Activated CD4-positive, CD25-positive, alpha-beta regulatory T cell treated with anti-CD3 and anti-CD28 coated beads, Interleukin-2, amount 50 U/mL, for 72 hours (primary cell): ENCODE data around the gene GRAMD2B.
"Not testable (repeated sequence)": the region's sequence is repeated elsewhere in the genome, so short reads cannot be mapped to it uniquely, and the experiment has no call there.

Experiments
- DNase-seq: peaks from one replicate; pipeline ENCODE4 v3.0.0; 2021

Gene GRAMD2B

DNA sequence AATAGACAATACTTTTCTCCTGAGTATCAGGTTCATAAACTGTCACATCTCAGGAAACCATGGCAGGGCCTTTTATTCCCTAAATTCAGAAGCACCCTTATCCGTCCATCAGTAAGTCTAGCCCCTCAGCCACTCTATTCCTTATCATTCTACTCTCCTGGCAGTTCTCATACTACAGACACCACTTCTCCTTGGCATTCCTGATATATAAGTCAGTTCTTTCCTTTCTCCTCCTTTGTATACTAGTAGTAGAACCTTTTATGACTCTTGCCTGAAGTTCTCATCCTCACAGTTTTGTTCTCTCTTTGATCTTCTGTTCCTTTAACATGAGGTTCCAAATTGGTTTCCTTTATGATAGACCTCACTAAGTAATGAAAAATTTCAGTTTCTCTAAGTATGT, 29.3 kb downstream of the GRAMD2B start:
- no peak for DNase-seq

DNA sequence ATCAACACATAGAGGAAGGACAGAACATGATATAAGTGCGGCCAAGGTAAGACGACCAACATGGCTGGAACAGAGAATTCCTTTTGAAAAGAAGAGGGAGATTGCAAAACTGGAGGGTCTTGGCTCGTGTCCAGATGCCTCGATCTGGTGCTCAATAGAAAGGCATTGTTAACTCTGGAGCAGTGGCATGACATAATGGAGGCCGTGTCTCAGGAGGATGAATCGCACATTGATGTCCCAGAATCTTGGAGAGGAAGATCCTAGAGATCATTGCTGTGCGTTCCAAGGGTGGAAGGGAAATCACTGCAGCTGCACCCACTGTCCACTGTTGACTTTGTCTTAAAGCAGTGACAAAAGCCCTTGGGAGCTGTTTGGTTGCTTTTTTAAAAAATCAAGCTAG, 30.9 kb downstream of the GRAMD2B start:
- no peak for DNase-seq

DNA sequence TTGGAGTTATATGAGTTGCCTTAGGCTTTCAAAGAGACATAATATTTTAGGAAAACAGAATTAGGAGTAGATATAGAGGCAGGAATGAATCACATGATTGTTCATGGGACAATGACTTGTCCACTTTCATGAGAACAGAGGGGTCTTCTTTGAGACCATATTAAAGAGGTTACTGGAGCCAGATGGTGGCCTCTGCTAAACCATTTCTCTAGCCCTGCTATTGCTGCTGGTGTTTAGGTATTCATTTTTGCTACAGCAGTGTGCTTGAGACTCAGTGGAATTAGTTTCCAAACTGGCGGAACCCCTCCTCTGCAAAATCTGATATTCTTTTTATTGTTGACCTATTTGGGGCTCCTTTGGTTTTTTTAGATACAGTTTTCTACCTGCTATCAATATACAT, 31.3 kb downstream of the GRAMD2B start:
- DNase-seq = no peak

DNA sequence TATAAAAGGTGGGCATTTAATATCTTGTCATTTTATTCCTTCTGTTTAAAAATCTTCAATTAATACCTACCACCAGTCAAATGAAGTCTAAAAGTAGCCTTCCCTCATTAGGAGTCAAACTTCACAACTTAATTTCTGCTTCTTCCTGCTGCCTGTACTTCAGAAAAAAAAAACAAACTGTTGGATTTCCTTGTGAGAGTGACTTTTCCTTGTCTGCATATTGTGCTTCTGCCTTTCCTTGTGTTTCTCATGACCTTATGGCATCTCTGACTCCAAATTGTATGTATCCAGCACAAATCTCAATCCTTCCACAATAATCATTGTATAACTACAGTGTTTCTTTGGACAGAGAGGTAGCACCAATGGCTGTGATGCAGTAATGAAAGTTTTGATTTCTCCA, 32.1 kb downstream of the GRAMD2B start:
- DNase-seq = no peak

DNA sequence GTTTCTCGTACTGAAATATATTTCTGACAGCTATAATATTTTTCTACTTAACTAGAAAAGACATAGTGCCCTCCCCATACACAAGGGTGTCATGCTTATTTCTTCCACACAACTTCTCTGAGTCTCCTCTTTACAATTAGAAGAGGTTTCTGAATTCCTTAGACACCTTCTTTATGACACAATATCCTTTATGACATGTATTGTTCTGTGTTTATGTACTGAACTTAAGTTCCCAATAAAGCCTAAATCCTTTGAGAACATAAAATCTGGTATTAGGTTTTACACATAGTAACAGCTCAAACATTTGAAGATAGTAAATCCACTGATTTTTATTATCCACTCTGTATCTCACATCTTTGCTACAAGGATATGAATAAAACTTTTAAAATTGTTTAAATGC, 32.5 kb downstream of the GRAMD2B start:
- no peak for DNase-seq

DNA sequence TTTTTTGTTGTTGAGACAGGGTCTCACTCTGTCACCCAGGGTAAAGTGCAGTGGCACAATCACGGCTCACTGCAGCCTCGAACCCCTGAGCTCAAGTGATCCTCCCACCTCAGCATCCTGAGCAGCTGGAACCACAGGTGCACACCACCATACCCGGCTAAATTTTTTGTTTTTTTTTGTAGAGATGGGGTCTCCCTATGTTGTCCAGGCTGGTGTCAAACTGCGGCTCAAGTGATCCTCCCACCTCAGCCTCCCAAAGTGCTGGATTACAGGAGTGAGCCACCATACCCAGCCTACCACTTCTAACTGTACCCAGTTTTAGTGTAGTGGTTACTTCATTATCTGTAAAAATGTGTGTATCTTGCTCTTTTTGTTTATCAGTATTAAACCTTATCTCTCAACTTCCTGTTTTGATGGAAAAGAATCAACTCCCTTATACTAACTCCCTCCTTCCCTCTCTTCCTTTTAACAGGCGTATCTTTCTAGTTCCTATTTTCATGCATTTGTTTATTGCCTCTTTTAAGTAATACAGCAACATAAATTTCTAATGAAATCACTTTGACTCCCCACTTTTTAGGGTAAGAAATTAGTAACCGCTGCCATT, 33.1 kb downstream of the GRAMD2B start:
- no peak for DNase-seq

DNA sequence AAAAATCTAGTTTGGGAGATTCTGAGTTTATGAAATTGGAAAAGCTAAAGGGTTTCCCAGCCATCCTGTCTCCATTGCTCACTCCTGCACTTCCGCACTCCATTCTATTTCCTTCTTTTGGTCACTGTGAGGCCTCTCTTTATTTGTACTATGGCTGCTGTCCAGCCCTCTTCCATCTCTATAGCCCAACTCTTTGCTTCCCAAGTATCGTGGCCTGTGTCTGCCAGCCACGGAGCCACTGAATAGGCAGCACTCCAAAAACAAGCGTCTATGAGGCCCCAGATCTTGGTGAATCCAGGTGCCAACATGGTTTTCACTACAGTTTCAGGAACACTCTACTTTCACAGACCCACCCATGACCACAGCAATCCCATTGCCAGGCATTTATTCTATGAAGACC, 37.2 kb downstream of the GRAMD2B start:
- DNase-seq = no peak

DNA sequence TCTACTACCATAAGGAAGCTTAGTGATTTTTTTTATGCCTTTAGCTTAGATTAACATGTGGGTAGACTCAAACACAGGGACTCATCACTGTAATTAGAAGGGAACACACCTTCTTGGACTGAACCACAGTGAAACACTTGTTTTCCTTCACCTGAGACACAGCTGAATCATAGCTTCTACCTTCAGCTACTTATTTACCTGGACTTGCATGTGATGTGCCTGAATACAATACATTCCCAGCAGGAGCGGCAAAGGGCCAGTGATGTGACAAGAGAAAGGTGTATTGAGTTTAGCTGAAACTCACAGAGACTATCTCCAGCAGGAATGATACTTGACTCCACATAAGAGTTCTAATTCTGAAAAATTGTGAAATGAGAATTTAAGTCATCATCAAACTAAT, 37.8 kb downstream of the GRAMD2B start:
- no peak for DNase-seq

DNA sequence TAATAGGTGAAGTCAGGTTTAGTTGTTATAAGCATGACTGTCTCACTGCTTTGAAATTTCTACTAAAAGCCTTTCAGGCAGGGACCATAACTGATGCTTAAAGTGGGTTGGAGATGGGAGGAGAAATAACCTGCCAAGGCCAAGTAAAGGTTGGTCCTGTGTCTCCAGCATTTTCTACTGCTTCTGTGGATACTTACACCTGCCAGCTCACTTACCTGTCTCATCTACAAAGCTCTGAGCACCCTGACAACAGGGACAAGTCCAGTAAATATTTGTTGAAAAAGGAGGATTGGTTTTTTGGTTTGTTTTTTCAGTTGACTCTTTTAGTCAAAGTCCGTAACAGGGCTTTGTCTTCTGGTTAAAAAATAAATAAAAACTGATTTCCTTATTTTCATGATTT, 38.6 kb downstream of the GRAMD2B start:
- no peak for DNase-seq

DNA sequence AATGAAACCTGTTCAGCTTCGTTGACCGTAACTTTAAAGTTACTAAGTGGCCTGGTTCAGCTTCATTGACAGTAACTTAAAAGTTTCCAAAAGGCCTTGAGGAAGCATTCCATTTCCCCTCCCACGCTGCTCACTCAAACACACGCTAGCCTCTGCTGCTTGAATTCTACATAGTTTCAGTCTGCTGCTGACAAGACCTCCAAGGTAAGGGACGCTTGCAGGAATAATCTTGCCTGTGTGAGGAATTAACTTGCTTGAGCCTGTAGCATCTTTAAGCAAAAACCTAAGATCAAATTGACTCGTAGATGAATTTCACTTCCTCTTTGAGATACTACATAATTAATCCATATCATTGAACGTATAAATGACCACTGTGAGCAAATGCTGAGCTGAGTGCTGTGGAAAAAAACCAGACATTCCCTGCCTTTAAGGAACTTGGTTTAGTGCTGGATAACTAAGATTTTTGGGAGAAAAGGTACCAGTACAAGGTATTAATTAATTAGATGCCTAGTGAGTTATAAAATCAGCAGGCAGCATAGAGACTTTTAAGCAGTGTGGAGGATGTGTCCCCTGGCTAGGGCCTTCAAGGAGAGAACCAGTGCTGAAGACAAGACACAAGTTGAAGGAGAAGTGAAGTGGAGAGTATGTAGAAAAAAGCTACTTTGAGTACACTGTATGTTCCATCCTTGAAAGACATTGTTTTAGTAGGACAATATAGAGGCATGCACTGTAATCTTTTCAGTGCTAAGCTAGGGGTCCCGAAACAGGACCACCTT, 39.2 kb downstream of the GRAMD2B start:
- no peak for DNase-seq

DNA sequence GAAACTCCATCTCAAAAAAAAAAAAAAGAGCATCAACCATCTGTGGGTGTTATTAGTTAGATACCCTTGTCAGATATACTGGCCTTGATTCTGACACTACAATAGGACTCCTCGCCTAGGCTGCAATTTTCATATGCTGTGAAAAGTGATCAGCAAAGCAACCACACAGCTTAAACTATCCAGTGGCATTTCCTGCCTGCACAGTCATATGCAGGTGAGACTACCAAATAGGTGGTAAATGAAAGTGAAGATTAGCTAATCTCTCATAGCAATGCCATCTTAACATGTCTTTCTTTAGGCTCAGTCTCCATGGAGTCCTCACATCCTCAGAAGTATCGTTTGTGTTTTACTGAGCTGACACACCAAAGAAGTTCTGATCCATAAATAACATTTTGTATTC, 40.8 kb downstream of the GRAMD2B start:
- DNase-seq = no peak

DNA sequence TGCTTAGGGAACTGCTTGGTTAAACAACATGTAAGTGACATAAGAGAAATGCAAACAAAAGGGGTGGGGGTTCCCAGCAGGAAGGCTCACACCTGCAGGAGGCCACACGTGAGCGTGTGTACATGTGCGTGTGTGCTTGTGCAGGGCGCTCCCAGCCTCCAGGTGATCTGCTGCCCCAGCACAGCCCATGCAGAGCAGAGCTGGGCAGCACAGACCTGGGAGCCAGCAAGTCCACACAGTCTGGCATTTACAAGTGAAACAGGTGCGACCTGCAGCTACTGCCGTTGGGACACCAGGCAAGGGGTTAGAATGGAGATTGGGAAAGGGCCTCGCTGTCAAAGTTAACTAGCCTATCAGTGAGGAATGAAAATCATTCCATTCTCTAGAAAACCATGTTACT, 41.8 kb downstream of the GRAMD2B start:
- no peak for DNase-seq

DNA sequence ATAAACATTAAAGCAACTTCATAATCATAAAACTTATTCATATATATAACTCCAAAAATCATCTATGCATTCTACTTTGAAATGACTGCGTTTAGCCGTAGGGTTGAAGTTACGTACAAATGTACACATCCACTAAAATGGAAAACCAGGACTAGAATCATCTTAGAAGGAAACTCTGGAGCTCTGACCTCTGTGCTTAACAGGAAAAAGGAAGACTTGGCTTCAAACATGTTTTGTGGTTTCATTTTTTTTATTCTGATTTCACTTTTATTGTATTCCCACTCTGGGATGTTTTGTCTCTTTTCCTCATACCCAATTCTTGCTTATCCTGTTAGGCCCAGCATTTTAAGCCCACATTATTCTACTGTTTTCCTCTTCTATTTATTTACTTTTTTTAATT, 44.9 kb downstream of the GRAMD2B start:
- DNase-seq = no peak

DNA sequence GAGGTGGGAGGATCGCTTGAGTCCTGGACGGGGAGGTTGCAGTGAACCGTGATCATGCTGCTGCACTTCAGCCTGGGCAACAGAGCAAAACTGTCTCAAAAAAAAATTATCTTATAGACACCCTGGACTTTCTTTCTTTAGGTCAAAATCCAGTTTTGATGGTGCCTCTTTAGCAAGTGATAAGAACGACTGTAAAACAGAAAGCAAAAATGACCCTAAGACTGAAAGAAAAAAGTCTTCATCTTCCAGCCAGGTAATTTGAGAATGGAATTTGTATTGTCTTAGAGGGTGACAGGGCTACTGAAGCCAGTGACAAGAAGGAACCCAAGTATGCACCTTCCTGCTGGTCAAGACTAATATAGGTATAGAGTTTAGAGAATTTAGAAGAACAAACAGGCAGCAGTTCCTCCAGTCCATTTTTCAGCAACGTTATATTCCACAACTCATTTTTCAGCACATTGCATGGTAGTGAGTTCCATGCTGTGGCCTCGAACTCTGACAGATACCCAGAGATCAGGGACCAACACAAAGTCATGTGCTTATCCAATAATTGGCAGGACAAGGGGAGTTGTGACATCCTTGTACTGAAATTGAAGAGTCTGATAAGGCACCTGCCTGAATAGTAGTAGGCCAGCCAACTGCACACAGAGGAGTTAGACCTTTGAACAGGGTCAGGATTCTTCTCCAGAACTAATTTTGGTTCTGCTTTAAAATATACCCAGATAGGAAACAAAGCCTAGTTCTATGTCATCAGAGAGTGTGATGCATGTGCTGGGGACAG, 46.5 kb downstream of the GRAMD2B start:
- DNase-seq = no peak

DNA sequence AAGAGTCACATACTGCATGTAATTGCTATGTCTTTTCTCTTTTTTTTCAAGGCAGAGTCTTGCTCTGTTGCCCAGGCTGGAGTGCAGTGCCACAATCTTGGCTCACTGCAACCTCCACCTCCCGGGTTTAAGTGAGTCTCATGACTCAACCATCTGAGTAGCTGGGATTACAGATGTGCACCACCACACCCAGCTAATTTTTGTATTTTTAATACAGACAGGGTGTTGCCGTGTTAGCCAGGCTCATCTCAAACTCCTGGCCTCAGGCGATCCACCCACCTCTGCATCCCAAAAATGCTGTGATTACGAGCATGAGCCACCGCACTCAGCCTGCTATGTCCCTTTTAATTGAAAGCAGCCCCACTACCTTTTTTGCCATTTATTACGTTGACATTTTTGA, 47.3 kb downstream of the GRAMD2B start:
- DNase-seq = not testable (repeated sequence)

DNA sequence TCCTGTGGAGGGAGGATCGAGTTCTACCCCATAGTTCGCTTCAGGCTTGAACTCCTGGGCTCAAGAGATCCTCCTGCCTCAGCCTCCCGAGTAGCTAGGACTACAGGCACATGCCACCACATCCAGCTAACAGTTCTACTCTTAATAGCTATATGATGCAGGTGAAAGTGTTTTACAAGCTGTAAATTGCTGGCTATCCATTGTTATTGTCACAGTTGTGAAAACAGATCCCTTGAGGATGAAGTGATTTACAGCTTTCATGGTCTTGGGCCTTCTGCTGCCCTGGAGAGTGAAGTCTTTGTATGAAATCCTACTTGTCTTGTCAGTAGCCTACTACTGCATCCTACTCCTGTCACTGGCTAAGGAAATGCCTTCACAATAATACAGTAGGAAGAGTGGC, 48.0 kb downstream of the GRAMD2B start:
- DNase-seq = no peak

DNA sequence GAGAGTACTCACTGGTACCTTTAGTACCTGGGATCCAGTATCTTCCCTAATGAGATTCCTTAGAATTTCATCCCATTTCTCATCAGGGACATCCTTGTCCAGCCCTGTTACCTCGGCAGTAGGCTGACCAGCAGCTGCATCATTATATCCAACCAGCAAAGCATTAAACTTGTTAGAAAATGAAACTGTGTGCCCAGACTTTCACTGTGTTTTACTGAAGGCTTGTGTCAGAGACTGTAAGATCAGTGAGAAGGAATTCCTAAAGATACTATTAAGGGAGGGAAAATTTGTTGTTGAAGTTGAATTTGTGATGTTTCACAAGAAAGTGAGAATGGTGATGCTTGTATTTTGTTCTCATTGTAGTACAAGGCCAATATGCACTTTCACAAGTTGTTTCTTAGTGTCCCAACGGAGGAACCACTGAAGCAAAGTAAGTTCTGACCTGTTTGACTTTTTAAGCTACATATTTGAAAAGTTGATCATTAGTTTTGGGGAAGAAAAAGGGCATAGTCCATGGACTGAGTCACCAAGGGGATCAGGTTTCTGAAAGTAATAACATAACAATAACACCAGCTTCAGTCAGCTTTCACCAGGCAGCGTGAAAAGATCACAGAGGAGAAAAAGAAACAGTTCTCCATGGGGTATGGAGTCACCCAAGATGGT, 48.8 kb downstream of the GRAMD2B start:
- DNase-seq = no peak

DNA sequence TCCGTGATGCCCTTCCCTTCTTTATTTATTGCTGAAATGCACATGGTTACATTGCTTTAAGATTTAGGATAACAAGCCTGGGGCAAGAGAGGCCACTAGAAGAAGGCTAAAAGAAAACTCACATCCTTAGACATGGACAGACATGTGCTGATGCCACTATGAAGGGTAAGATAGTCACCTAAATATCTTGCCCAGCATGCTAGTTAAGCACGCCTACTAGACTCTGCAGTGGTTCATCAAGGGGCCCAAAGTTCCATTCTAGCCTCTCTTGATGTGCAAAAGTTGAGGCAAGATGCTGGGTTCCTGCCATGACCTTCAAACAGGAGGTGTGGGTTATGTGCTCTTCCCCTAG, 49.3 kb downstream of the GRAMD2B start:
- no peak for DNase-seq

DNA sequence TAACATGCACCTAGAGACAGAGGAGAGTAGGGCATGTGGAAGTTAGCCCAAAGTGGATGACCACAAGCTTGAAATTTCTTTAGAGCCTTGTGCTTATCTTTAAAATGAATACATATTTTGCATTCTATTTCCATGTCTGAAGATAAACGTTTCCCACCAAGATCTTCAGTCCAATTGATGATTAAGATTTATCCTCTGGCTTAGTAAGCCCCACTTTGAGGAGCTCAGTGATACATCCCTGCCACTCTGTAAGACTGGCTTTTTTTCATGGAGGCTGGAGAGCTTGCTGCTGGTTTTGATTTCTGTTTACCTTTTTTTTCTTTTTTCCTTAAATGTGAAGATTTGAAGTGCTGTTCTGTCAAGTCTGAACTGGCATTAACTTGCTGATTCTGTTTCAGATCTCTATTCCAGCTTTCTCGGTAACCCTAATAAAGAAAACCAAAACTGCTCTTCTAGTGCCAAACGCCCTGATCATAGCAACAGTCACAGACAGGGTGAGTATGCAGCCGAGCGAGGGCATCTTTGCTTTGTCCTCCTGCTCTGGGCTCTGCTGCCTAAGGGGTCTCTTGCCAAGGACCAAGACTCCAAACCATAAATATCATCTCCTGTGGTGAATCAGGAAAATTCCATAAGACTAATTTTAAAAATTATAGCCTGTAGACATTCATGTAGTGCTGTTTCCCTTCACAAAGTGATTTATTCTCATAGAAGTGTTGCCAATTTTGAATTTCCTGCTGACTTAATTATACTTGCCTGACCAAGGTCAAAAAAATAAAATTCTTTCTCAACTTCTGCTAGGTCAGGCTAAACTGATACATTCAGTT, 54.3 kb downstream of the GRAMD2B start:
- no peak for DNase-seq

DNA sequence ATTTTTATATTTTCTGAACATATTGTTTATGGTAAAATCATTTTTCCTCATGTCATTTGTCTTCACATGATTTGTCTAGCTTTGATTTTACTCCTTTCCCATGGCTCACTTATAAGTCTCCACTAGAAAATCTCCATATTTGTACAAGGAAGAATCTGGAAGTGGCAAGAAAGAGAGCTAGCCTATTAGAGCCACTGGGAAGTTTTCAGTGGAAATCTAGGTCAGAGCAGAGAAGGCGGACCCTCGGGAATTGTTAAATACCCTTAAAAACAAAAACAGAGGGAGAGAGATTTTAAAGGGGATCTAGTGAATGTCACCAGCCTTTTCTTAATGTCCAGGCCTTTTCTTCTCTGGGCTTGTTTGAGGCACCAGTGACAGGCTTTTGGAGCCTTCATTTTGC, 56.6 kb downstream of the GRAMD2B start:
- no peak for DNase-seq

DNA sequence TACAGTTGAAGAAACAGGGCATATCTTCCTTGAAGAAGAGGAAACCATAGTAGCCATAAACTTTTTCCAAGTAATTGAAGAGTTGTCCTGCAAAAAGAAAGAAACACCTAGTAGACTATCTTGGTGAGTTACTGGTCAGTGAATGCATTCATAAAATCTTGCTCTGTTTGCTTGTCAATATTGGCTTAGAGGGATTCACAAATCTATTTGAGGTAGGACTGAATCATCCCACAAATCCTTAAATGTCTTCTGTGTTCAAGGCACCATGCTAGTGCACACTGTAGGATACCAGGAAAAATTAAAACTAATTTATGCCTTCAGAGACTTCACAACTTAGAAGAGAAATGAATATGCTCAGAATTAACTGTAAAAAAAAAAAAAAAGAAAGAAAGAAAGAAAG, 57.6 kb downstream of the GRAMD2B start:
- DNase-seq = no peak

DNA sequence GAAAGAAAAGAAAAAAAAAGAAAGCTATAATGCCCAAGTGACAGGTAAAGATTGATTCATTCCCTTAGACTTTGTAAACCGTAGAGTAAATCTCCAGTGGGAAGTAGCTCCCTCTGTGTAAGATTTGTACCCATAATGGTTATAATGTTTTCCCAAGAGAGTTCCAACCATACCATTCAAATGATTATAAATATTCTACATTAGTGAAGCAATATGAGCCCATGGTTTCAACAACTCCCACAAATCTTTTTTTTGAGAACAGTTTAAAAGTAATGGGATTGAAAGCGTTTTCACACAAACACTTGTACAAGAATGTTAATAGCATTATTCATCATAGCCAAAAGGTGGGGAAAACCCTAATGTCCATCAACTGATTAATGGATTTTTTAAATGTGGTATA, 58.0 kb downstream of the GRAMD2B start:
- DNase-seq = no peak

DNA sequence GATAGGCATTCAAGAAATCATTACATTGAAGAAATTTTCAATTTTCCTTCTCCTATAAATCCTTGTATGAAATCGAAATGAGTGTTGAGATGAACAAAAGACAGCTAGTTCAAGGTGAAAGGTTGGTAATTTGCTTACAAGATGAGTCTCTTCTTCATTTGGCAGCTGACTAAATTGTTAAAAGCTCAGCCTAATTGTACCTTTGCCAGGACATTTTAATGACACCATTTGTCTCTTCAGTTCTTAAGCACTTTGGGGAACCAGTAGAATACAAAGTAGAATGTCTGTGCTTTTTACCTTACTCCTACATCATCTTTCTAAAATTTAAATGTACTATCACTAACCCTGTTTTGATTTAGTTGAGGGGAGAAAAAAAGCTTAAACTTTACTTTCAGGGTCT, 59.4 kb downstream of the GRAMD2B start:
- DNase-seq = no peak
